ENCODE data around the gene IL4. TPM values are rescaled to one million over a fixed set of nuclear protein-coding genes. Genes with fewer than 3 reads are reported as not detected.
"Not testable (repeated sequence)": the region's sequence is repeated elsewhere in the genome, so short reads cannot be mapped to it uniquely, and the experiment has no call there.

The IL4 gene
- total RNA-seq, 1 donor from 2014 or later = not detected

DNA sequence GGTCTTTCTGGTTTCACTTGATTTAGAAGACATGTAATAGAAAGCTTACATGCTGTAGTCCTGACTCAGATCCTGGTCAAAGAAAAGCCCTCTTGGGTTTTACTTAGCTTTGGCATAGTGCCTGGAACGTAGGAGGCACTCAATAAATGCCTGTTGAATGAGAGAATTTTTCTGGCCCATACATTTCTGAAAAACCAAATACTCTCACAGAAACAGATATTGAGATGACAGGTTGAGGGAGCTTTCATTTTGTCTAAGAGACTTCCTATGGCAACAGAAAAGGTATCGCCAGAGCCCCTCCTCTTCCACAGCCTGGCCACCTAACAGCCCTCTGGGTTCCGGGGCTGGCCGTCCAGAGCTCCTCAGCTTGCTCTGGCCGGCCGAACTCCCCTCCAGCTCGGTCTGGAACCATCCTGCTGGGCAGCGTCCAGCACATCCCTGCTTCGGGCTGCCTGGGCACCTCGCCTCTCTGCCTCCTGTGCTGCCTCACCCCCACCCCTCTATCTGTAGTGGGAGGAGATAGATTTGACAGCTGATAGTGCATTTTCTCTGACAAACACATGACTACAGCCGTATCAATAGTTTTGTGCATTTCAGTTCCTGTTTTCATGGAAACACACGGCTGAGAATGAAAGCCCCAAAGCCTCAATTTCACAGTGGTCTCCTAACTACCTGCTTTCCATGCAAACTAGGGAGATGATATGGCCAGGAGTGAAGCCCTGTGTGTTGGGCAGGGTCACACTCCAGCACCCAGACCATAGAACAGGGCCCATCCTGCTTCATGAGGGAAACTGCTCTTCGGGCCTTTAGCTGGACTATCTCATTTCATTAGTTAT, 1.1 kb downstream of the IL4 start:
- DNase-seq = no peak

DNA sequence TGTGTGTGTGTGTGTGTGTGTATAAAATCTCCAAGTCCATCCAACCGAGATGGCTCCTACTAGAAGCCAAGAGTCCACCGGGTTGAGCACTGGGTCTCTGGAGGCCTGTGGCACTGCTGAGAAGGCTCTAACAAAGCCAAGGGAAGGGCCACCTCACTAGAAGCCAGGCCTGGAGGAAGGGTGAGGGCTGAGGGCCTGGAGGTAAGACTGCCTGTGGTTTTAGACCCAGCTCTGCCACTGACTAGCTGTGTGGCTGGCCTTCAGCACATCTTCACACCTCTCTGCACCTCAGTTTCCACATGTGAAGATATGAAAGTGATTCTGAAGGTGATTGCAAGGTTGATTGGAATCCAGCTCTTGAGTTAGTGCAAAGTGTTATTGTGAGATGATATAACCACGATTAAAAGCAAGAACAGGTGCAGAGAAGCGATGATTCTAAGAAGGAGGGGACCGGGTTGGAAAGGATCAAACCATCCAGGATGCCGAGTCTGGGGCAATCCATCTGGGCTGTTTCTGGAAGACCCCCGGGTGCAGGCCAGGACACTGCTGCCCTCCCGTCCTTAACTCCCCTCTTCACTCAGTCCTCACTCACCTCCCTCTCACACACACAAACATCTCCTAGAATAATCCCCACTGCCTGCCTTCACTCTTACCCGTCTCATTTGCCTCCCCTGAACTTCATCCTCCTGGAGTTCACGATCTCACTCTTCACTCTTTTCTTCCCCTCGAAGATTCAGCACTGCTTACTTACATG, 2.3 kb downstream of the IL4 start:
- DNase-seq = no peak

DNA sequence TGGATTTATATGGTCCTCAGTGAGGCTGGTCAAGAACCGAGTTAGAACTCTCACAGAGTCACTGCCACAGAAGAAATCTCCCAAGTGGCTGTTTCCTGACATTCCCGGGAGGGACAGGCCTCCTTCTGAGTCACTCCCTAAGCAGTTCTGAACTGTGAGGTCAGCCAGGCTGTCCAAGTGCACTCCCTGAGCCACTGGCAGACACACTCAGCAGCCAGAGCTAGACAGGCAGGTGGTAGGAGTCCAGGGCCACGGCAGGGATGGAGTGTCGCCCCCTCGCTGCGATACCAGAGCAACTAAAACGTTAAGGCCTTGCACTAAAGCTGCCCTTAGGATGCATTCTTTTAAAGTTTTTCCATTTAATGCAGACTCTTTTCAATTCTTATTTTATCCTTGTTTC, 3.4 kb downstream of the IL4 start:
- no peak for DNase-seq

DNA sequence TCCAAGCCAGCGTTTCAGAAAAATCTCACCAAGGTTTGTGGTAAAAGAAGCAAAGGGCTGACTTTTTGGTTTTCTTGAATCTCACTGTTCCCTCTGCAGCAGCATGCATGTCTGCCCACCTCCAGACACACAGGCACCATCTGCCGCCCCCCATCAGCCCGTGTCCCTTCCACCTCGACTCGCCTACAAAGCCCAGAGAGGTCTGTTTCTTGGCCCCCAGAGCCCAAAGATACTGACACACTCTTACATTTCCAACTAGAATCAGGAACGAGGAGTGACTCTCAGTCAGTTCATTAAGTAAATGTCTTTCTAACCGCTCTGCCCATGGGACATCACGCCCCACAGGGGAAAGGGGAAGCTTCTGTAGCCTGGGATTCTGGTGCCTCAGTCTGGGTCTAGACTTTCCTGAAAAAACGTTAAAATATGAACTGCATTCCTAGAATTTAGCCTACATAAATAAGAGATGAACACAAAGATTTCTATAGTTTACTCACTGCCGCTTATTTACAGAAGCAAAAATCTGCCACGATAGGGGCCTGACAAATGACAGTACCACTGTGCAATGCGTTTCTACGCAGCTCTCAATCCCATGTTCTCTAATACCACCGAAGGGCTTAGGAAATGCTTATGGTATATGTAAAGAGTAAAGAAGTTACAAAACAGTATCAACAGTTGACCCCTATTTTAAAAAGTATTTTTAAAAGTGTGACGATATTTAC, 4.1 kb downstream of the IL4 start:
- no peak for DNase-seq

DNA sequence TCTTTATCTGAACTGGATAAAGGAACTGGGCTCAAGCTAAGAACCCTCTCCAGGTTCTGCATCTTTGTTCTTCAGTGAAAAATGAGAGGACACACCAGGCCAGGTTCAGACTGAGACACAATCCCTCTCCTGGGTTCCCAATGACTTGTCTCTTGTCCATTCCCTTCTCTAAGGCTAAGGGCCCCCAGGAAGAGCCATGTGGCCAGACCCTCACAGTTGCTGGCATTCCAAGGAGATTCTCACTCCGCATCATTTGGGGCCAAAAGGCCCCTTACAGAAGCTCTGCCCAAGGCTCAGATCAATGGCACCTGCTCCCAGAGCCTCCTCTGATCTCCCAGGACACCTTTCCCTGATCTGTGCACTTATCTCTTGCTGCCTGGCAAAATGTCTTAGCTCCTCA, 4.9 kb downstream of the IL4 start:
- no peak for DNase-seq

DNA sequence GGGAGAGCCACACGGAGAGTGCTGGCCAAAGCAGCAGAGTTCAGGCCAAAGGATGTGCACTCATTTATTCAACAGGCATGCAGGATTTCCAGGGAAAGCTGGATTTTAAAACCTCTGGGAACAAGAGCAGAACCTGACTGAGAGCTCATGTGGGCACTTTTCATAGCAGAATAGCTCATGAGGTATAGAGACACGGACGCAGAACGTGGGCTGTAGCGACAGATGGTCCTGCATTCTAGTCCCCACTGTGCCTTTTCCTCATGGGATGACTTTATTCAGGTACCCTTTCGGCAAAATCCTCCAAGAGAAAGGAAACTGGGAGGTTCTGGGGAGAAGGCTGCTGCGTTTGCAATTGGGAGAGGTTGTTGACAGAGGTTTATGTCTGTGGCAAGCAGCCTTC, 5.4 kb downstream of the IL4 start:
- no peak for DNase-seq

DNA sequence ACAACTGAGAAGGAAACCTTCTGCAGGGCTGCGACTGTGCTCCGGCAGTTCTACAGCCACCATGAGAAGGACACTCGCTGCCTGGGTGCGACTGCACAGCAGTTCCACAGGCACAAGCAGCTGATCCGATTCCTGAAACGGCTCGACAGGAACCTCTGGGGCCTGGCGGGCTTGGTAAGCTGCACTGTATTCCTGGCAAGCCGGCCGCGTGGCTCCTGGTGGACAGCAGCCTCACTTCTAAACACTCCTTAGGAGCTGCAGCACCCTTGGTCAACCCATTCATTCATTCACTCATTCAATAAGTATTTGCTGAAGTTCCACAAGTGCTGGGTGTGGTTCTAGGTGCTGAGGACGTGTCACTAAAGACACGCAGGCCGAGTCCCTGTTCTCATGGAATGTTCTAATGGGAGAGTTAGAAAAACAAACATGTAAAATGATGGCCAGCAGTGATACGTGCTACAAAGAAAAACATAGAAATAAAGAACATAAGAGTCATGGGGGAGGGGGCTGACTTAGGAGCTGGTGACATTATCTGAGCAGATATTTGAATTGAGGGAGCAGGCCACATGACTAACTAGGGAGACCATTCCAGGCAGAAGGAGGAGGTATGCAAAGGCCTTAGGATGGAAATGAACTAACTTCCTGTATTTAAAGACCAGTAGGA, 6.1 kb downstream of the IL4 start:
- no peak for DNase-seq

DNA sequence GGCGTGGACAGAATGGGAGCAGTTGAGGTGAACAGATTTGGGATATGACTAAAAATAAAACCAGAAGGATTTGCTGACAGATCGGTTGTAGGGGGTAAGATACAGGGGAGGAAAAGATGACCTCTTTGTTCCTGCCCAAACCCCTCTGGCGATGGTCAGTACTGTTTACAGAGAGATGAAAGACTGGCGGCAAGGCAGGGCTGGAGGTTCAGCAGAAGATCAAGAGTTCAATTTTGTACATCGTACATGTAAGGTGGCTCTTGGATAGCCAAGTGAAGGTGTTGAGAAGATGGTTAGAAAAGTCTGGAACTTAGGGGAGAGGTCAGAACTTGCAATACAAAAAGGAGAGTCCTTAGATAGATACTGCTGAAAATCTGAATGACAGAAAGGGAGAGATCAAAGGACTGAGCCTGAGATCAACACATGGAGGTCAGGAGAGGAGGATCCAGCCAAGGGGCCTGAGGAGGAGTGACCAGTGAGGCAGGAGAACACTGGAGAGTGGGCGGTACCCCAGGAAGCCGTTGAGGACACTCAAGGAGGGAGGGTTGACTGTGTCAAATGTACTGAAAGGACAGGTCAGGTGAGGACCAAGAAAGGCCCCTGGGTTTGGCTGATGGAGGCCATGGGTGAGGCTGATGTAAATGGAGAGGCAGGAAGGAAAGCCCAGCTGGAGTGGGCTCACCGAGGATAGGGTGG, 7.1 kb downstream of the IL4 start:
- DNase-seq = no peak

DNA sequence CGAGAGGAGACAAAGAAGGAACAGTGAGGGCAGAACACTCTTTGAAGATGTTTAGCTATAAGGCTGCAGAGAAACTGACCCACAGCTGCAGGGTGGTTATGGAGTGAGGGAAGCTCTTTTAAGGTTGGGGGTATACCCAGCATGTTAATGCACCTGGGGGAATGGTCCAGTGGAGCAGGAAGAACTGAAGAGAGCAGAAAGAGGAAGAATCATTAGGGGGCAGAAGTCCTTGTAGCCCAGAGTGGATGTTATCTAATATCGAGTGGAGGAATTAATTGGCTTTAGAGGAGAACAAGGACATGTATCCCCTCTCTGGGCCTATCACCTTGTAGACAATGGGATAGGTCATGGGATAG, 7.7 kb downstream of the IL4 start:
- DNase-seq = no peak

DNA sequence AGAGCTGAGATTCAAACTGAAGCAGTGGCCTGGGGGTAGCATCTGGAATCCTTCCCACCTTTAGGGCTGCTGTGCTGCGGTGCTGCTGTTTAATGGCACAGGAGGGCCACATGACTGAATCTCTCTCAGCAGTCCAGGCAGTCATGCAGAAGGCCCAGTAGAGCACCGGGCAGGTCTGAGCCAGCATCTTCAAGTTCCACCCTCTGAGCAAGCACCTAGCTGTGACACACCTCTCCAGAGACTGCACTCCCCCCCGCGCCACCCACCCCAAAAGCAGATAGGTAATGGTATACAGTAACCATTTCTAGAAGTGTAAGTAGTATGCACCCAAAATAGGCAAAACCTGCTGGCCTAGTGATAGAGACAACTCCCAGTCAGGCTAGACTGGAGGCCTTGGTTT, 8.2 kb downstream of the IL4 start:
- DNase-seq = no peak

DNA sequence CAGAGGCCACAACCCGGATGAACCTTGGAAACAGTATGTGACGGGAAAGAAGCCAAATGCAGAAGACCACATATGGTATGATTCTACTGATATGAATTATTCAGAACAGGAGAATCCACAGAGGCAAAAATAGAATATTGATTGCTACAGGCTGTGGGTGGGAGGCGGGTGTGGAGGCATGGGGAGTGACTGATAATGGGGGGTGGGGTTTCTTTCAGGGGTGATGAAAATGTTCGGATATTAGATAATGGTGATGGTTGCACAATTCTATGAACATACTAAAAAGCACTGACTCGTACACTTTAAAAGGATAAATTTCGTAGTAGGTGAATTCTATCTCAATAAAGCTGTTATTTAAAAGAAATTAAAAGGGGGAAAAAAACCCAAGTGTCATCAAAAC, 10.7 kb downstream of the IL4 start:
- DNase-seq = no peak

DNA sequence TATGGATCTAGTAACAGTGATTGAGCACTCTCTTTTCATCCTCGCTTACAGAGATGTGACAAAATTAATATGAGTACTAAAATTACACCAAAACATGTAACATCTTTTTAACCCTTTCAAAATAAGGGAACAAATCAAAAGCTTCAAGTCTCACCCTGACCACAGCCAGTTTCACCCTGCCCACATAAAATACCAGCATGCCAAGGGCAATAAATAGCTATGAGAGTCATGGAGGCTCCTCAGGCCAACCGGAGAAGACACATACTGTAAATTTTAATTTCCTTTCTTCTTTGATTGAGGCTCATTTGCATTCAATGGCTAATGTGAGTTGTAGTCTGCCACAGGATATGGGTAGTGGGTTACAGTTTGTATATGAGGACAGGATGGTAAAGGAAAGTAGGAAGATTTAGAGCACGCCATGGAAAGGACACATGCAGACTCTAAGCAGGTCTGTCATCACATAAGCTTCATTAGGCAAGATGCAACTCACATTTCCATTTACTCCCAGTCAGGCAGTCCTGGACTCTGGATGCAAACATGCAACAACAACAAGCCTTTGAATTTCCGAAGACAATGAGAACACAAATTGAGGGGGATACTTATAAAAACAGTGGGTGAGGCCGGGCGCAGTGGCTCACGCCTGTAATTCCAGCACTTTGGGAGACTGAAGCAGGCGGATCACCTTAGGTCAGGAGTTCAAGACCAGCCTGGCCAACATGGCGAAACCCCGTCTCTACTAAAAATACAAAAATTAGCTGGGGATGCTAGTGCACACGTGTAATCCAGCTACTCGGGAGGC, 11.3 kb downstream of the IL4 start:
- no peak for DNase-seq

DNA sequence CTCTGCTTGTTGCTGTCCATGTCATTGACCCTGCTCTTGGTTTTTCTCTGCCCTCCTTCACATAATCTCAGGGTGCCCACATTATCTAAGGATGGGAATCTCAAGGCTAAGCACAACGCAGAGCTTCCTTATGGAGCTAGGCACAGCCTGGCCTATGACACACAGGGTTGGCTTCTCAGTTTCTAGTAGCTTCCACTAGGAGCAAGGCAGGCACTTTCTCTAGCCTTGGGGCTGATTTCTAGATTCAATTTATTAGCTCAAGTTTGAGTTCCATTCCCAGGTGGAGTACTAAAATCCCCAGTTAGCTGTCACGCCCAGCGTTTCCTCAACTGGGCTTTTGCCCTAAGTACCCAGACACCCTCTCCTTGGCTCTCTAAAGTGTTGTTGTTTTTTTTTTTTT, 12.4 kb downstream of the IL4 start:
- no peak for DNase-seq

DNA sequence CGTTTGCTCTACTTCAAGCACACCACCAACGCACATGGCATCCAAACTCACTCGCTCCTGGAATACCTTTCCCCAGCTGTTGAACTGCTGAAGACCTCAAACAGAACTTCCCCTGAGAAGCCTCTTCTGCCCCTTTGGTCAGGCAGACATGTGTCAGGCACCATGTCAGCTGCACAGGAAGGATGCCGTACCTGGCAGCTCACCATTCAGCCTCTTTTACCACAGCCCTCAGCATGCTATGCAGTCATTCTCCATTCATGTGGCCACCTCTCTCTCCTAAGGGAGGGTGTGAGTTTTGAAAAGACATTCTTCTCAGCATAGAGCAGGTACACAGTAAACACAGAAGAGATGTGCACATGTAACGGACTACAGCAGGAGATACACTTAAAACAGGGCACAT, 14.2 kb downstream of the IL4 start:
- DNase-seq = no peak

DNA sequence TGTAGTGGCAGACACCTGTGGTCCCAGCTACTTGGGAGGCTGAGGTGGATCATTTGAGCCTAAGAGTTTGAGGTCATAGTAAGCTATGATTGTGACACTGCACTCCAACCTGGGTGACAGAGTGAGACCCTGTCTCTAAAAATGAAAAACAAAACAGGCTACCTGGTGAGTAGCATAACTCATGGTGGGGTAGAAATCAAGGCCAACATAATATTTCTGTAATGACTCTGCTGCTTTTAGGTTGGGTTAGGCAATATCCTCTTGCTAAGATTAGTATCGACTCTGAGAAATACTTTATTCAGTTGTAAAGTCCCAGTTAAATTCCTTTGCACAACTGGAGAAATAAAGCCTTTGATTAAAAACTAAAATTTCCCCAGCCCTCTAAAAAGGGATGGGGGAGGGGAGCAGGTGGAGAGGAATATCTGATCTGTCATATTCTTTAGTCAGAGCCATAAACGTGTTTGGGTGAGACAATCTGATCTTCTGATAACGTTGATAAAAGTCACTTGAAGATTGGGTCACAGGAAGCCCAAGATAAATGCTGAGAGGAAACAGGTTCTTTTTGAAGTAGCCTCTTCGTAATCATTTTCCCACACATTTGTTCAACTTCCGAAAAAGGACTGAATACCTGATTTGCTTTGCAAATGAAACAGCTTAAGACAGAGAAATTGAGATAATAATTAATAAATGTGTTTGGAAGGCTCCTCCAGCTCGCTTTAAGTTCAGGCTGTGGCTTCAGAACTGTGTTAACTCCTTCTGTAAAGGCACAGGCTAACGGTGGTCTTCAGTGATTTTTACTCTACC, 14.9 kb downstream of the IL4 start:
- no peak for DNase-seq

DNA sequence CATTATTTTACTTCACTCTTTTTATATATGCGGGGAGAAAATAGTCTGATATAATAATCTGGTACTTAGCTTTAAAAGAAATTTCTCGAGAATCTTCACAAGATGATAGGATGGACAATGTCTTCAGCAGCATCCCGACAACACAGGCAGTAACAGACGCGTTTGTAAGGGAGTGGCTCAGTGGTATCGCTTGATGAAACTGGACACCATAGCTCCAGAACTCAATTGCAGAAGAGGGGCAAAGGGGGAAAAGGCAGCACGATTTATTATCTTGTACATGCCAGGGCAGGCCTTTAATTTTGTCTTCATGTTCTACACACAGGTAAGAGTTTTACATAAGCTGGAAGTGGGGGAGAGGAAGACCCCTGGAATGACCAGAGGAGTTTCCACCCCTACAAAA, 15.7 kb downstream of the IL4 start:
- no peak for DNase-seq

DNA sequence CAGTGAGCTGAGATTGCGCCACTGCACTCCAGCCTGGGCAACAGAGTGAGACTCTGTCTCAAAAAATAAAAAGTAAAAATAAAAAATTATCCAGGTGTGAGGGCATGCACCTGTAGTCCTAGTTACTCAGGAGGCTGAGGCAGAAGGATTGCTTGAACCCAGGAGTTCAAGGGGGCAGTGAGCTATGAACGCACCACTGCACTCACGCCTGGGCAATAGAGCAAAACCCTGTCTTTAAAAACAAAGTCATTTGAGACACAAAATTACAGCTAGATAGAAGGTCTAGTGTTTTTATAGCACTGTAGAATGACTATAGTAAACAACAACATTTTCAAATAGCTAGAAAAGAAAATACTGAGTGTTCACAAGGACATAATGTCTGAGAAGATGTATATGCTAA, 16.4 kb downstream of the IL4 start:
- DNase-seq = no peak

DNA sequence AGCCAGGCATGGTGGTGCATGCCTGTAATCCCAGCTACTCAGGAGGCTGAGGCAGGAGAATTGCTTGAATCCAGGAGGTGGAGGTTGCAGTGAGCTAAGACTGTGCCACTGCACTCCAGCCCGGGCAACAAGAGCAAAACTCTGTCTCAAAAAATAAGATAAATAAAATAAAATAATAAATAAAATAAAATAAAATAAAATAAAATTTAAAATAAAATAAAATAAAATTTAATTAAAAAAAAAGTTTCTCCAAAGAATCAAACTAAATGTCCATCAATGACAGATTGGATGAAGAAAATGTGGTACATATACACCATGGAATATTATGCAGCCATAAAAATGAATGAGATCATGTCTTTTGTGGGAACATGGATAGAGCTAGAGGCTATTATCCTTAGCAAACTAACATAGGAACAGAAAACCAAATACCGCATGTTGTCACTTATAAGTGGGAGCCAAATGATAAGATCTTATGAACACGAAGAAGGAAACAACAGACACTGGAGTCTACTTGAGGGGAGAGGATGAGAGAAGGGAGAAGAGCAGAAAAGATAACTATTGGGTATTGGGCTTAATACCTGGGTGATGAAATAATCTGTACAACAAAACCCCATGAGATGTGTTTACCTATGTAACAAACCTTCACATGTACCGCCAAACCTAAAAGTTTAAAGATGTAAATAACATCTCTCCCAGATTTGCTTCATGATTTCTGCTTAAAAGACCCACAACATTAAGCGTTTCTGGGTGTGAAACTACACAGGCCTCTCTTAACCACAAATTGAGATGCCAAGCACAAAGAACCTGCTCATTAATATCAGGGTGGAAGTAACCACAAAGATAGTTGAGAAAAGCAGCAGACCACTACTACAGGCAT, 18.2 kb downstream of the IL4 start:
- DNase-seq = not testable (repeated sequence)

DNA sequence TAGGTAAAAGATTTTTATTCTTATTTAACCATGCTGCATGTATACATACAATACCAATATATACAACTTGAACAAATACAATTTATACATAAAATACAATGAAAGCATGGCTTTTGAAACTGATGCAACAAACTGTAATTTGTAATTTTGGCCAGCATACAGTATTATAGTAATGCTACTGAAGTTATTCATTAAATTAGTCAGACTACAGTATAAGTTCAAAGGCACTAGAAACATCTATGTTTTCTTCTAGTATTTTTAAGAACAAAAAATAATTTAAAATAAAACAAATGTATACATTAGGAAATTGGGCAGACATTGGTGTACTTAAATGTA, 18.8 kb downstream of the IL4 start:
- no peak for DNase-seq

DNA sequence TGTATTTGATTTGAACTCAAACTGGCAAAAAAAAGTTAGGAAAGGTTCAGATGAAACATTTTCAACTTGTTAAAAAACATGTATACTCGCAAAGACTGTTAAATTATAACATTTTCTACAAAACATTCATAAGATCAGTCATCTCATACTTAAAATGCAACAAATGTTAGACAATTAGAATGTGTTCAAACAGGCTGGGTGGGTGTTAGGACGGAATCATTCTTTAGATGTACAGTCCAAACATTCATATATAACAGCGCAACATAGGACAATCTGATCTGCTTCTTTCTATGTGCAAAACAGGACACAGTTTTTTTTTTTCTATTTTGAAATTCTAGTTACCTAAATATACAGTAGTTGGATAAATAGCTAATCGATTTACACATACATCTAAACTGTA, 22.2 kb downstream of the IL4 start:
- no peak for DNase-seq

Measured in occipital lobe (tissue), 2 donors.